H1 (cell line): Measurements from ENCODE around the gene PTGIS. TPM values are rescaled to one million over a fixed set of nuclear protein-coding genes. Genes with fewer than 3 reads are reported as not detected.

Source experiments
- CTCF ChIA-PET: fragments of 300-600 bp; sonication (Branson Sonifier 250); formaldehyde crosslinking; loops from one replicate; lab custom pipeline; 2021; ENCODE audit not compliant: partially characterized antibody; lab: Charles Lee
- POLR2A ChIA-PET: fragments of 300-600 bp; sonication (Branson Sonifier 250); formaldehyde crosslinking; loops from one replicate; lab custom pipeline; 2021; ENCODE audit warnings: inconsistent platforms; ENCODE audit not compliant: partially characterized antibody; lab: Charles Lee
- DNase-seq, 2 experiments: peaks; one replicate each; pipeline versions ENCODE4 v3.0.0 to v3.0.0-alpha.2; 2010 to 2022; ENCODE audit warnings: low spot score in 2 of 2, low read depth in 1 of 2, mixed read lengths in 1 of 2
- FAIRE-seq: peaks from 2 replicates; lab custom pipeline; 2011; peaks lifted over from hg19 to GRCh38; lab: Jason Lieb, UNC
- H2AFZ ChIP-seq: 2 replicates; pipeline ENCODE4 v1.8.1; 2012; ENCODE audit warnings: low read length, inconsistent platforms
- H2AK5ac ChIP-seq: 2 replicates; pipeline ENCODE4 v1.6.1; 2013; ENCODE audit warnings: low read depth, low read length
- H2BK120ac ChIP-seq: replicated peaks from 2 replicates; pipeline ENCODE3; 2013; ENCODE audit warnings: low read depth, low read length, inconsistent platforms
- H2BK12ac ChIP-seq: 2 replicates; pipeline ENCODE4 v1.6.1; 2013; ENCODE audit warnings: low read depth, low read length
- H2BK15ac ChIP-seq: 2 replicates; pipeline ENCODE4 v1.6.1; 2013; ENCODE audit warnings: low read length
- H2BK20ac ChIP-seq: 2 replicates; pipeline ENCODE4 v1.6.1; 2013; ENCODE audit warnings: low read length
- H2BK5ac ChIP-seq: 2 replicates; pipeline ENCODE4 v1.6.1; 2013; ENCODE audit warnings: low read depth, low read length
- H3K14ac ChIP-seq: 2 replicates; pipeline ENCODE4 v1.6.1; 2013; ENCODE audit warnings: inconsistent platforms; ENCODE audit not compliant: insufficient read length
- H3K18ac ChIP-seq: 2 replicates; pipeline ENCODE4 v1.6.1; 2013; ENCODE audit warnings: low read length; ENCODE audit errors: extremely low read depth
- H3K23ac ChIP-seq: 2 replicates; pipeline ENCODE4 v1.6.1; 2013; ENCODE audit warnings: inconsistent platforms; ENCODE audit not compliant: insufficient read length
- H3K23me2 ChIP-seq: 2 replicates; pipeline ENCODE4 v1.6.1; 2013; ENCODE audit warnings: low read depth, low read length
- H3K27ac ChIP-seq: 2 replicates; pipeline ENCODE4 v1.6.1; 2011; ENCODE audit warnings: low read depth, low read length, inconsistent platforms
- H3K27me3 ChIP-seq, 4 experiments: replicated peaks in 1 of 4; 1 replicate in 1 of 4; 2 replicates in 3 of 4; pipeline versions ENCODE4 v1.6.1 to v1.8.1; 2011 to 2013; ENCODE audit warnings: low read length in 3 of 4, mild to moderate bottlenecking in 3 of 4, inconsistent platforms in 2 of 4, mixed read lengths in 2 of 4, moderate library complexity in 1 of 4; ENCODE audit not compliant: control insufficient read depth in 3 of 4, insufficient read depth in 3 of 4; ENCODE audit errors: extremely low read depth in 1 of 4
- H3K36me3 ChIP-seq, 4 experiments: 2 replicates each; pipeline versions ENCODE4 v1.6.1 to v1.8.1; 2011 to 2013; ENCODE audit warnings: mild to moderate bottlenecking in 4 of 4, low read length in 3 of 4, moderate library complexity in 2 of 4, control low read depth in 1 of 4, inconsistent platforms in 1 of 4; ENCODE audit not compliant: insufficient read depth in 4 of 4, control insufficient read depth in 2 of 4
- H3K4ac ChIP-seq: replicated peaks from 2 replicates; pipeline ENCODE3; 2013; ENCODE audit warnings: low read length, low read depth, mixed read lengths, inconsistent platforms; ENCODE audit not compliant: insufficient read length
- H3K4me1 ChIP-seq, 4 experiments: replicated peaks in 1 of 4; 1 replicate in 1 of 4; 2 replicates in 3 of 4; pipeline versions ENCODE4 v1.6.1 to v1.8.1; 2011 to 2013; ENCODE audit warnings: low read length in 3 of 4, inconsistent platforms in 2 of 4, mixed read lengths in 1 of 4; ENCODE audit not compliant: insufficient read depth in 4 of 4, control insufficient read depth in 3 of 4
- H3K4me2 ChIP-seq, 2 experiments: 2 replicates each; pipeline versions ENCODE4 v1.6.1 to v1.8.1; 2011 to 2013; ENCODE audit warnings: low read depth in 2 of 2, low read length in 2 of 2, control low read depth in 1 of 2, inconsistent platforms in 1 of 2, mild to moderate bottlenecking in 1 of 2; ENCODE audit not compliant: insufficient read depth in 1 of 2
- H3K4me3 ChIP-seq, 4 experiments: fragments of 200-600, 300-600 bp in 1 of 4; sonication (generic), shearing (Covaris generic), sonication (Bioruptor Twin) in 1 of 4; 2 replicates each; pipeline versions ENCODE4 v1.5.1 to v1.8.1; 2011 to 2016; ENCODE audit warnings: low read length in 4 of 4, low read depth in 3 of 4, control low read depth in 2 of 4, inconsistent platforms in 2 of 4, mild to moderate bottlenecking in 2 of 4, mixed read lengths in 1 of 4, moderate library complexity in 1 of 4; ENCODE audit not compliant: insufficient read depth in 2 of 4; ENCODE audit errors: extremely low read depth in 1 of 4
- H3K56ac ChIP-seq: replicated peaks from 2 replicates; pipeline ENCODE3; 2013; ENCODE audit warnings: low read depth, mild to moderate bottlenecking, mixed read lengths, low read length, inconsistent platforms; ENCODE audit not compliant: insufficient read length
- H3K79me1 ChIP-seq: 2 replicates; pipeline ENCODE4 v1.6.1; 2013; ENCODE audit warnings: low read depth, low read length, control low read depth
- H3K79me2 ChIP-seq, 2 experiments: 2 replicates each; pipeline versions ENCODE4 v1.6.1 to v1.8.1; 2012 to 2013; ENCODE audit warnings: low read length in 2 of 2, mild to moderate bottlenecking in 2 of 2, inconsistent platforms in 1 of 2; ENCODE audit not compliant: insufficient read depth in 2 of 2, control insufficient read depth in 1 of 2
- H3K9ac ChIP-seq, 4 experiments: replicated peaks in 1 of 4; 1 replicate in 1 of 4; 2 replicates in 3 of 4; pipeline versions ENCODE4 v1.6.1 to v1.8.1; 2011 to 2013; ENCODE audit warnings: low read depth in 3 of 4, low read length in 3 of 4, control low read depth in 2 of 4, mild to moderate bottlenecking in 2 of 4, moderate library complexity in 2 of 4, inconsistent platforms in 1 of 4; ENCODE audit errors: extremely low read depth in 1 of 4
- H3K9me3 ChIP-seq, 2 experiments: 2 replicates each; pipeline versions ENCODE4 v1.6.1 to v1.8.1; 2012 to 2013; ENCODE audit warnings: mild to moderate bottlenecking in 2 of 2, moderate library complexity in 2 of 2, control low read depth in 1 of 2, inconsistent platforms in 1 of 2, low read depth in 1 of 2, low read length in 1 of 2, mixed read lengths in 1 of 2; ENCODE audit not compliant: insufficient read depth in 2 of 2
- H4K20me1 ChIP-seq, 2 experiments: replicated peaks in 1 of 2; 2 replicates each; pipeline versions ENCODE3 to v1.8.1; 2011 to 2013; ENCODE audit warnings: inconsistent platforms in 2 of 2, low read length in 2 of 2, mild to moderate bottlenecking in 1 of 2; ENCODE audit not compliant: insufficient read depth in 2 of 2, control insufficient read depth in 1 of 2
- H4K5ac ChIP-seq: 2 replicates; pipeline ENCODE4 v1.6.1; 2013; ENCODE audit warnings: low read length, low read depth, mixed read lengths, inconsistent platforms; ENCODE audit not compliant: insufficient read length
- H4K8ac ChIP-seq: 2 replicates; pipeline ENCODE4 v1.8.0; 2013; ENCODE audit warnings: mild to moderate bottlenecking, moderate library complexity, low read length, inconsistent platforms; ENCODE audit not compliant: insufficient read depth; ENCODE audit errors: extremely low read depth
- H4K91ac ChIP-seq: replicated peaks from 2 replicates; pipeline ENCODE3; 2013; ENCODE audit warnings: low read length, mixed read lengths, inconsistent platforms; ENCODE audit not compliant: insufficient read length
- WGBS, 2 experiments: shearing (Covaris generic) in 1 of 2; methylation state at CpG; one replicate each; pipeline versions ENCODE4 v1.1.6 to v1.1.7; 2013 to 2015; ENCODE audit warnings: low lambda C conversion rate in 2 of 2, mixed read lengths in 2 of 2, inconsistent platforms in 1 of 2, low coverage in 1 of 2, missing lambda C conversion rate in 1 of 2; ENCODE audit not compliant: insufficient replicate concordance in 2 of 2, insufficient coverage in 1 of 2, insufficient read length in 1 of 2; ENCODE audit errors: extremely low coverage in 1 of 2, missing lambda C conversion rate in 1 of 2; 5-methylcytosine and 5-hydroxymethylcytosine counted together
- polyA plus RNA-seq, 7 experiments: library from polyadenylated mRNA; depleted of rRNA in 3 of 7; stranded (reverse) in 5 of 7; unstranded in 2 of 7; fragments of >200 nt in 5 of 7; fragments of 200-250 nt in 2 of 7; gene quantifications; 1 replicate in 5 of 7; 2 replicates in 1 of 7; 4 replicates in 1 of 7; pipeline versions ENCODE4 v1.2.1 to v1.2.3, GENCODE V29; 2011 to 2013; ENCODE audit warnings: missing spikeins in 2 of 7, mixed read lengths in 2 of 7
- total RNA-seq: library from RNA; stranded (reverse); fragmentation: NEBNext Ultra II Directional; extraction: Animal tissue kit (Norgen Biotek cat#: 25700); gene quantifications from 2 replicates; pipeline ENCODE4 v1.2.1, GENCODE V29; 2021

PTGIS gene
- total and polyA plus RNA-seq, 2 of the 8 experiments (the other 6 are each of a cell fraction or from before 2014, with no cell fraction given): 29.9 to 35.5 TPM

- no peaks in the 10 kb centered on the region; a peak in 1 of 7 replicates for H3K4me1 ChIP-seq
- no peak overlapping the region for H3K4me2 ChIP-seq
- FAIRE-seq (no peak), DNase-seq (no peak)
- H2BK15ac ChIP-seq: no peak overlapping the region
- H2BK20ac ChIP-seq: no peak overlapping the region
- no peak overlapping the region for H3K9ac ChIP-seq
- no peak overlapping the region for H4K91ac ChIP-seq
- H4K20me1 ChIP-seq: peaks cover 0 to 5% of the 10 kb centered on the region in 2 experiments
- CTCF ChIA-PET: interaction anchor here (1.2 to 6.1 kb wide), 4 partner anchors 11 to 199 kb away, joined by 4 to 34 read pairs (median 14); no protein-coding TSS in a partner anchor
- H2AK5ac ChIP-seq: no peak overlapping the region
- no peaks in the 10 kb centered on the region for H3K79me2 ChIP-seq
- H3K14ac ChIP-seq: no peak overlapping the region
- H3K36me3 ChIP-seq: peaks cover 0 to 6% (median 2%) of the 10 kb centered on the region in 4 experiments; a peak in 1 of 8 replicates
- POLR2A ChIA-PET: no interaction called here
- H2BK5ac ChIP-seq: no peak overlapping the region
- H3K9me3 ChIP-seq: no peaks in the 10 kb centered on the region
- no peak overlapping the region for H4K8ac ChIP-seq
- H3K56ac ChIP-seq: no peak overlapping the region
- H4K5ac ChIP-seq: no peak overlapping the region
- no peak overlapping the region for H3K18ac ChIP-seq
- no peaks in the 10 kb centered on the region; the same call in 1 of the 2 replicates for H3K23me2 ChIP-seq
- H3K23ac ChIP-seq: no peak overlapping the region
- no peak overlapping the region for H2AFZ ChIP-seq
- H3K4me3 ChIP-seq: no peak overlapping the region
- no peak overlapping the region for H2BK12ac ChIP-seq
- H3K79me1 ChIP-seq: no peaks in the 10 kb centered on the region
- no peak overlapping the region for H3K4ac ChIP-seq
- H3K27ac ChIP-seq: no peak overlapping the region
- H2BK120ac ChIP-seq: no peak overlapping the region
- 81% methylated on average over 4 of the region's 4 CpGs; no CpG with 5 or more reads in 1 of the 2 experiments for WGBS, 2 experiments
- no peaks in the 10 kb centered on the region for H3K27me3 ChIP-seq
These were observed 48.7 kb downstream of the PTGIS start for GRCh38 chr20:49519212-49519712.
